ENCODE data around the gene FBXO24. TPM values are rescaled to one million over a fixed set of nuclear protein-coding genes. Genes with fewer than 3 reads are reported as not detected.
"Not testable (repeated sequence)": the region's sequence is repeated elsewhere in the genome, so short reads cannot be mapped to it uniquely, and the experiment has no call there.

FBXO24 gene, protein sequence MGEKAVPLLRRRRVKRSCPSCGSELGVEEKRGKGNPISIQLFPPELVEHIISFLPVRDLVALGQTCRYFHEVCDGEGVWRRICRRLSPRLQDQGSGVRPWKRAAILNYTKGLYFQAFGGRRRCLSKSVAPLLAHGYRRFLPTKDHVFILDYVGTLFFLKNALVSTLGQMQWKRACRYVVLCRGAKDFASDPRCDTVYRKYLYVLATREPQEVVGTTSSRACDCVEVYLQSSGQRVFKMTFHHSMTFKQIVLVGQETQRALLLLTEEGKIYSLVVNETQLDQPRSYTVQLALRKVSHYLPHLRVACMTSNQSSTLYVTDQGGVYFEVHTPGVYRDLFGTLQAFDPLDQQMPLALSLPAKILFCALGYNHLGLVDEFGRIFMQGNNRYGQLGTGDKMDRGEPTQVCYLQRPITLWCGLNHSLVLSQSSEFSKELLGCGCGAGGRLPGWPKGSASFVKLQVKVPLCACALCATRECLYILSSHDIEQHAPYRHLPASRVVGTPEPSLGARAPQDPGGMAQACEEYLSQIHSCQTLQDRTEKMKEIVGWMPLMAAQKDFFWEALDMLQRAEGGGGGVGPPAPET
- total RNA-seq (2021) (0.44 and 0.75 TPM in 2 replicates), Bru-seq, nascent RNA (percentile 22 among the genes with signal in this experiment), BruChase-seq, experiment 1, labeled RNA remaining after a 2-hour chase (percentile 22 among the genes with signal in this experiment), BruChase-seq, experiment 2, labeled RNA remaining after a 6-hour chase (percentile 27 among the genes with signal in this experiment)
- long read RNA-seq, partial matches to known transcripts, result 0 of 7 reads
- long read RNA-seq, other reads (novel, unspliced or antisense), result 7 of 7 reads

DNA sequence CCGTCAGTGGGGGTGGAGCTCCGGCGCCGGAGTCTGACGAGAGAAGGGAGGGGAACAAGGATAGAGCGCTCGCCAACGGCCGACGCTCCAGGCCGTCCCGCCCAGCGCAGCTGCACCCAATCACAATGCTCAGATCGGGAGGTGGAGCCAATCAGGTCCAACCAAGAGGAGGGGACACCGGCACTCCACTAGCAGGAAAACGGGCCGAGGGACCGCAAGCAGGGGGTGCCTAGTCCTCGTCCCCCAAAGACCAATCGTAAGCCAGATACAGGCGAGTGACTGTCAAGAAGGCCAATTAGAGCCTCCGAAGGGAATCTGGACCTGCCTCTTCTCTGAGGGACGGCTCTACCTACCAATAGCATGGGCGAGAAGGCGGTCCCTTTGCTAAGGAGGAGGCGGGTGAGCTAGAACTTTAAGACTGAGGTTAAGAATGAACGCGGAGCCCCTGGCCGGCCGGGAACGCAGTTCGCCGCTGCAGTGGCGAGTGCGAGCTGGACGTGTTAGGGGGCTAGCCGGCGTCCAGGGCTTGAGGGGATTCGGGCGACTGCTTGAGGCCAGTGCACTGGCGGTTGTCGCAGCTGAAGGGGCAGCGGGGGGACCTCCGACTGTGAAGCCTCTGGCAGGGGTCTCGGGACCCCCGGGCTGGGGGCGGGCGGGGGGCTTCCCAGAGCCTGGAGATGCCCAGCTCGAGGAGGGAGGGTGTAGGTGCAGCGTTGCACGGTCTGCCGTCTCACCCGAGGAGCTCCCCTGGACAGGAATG lies at the start of gene FBXO24:
FBXO24 (plus strand) TSS at position 63 of the 760 bp plus-strand sequence; CDS start at position 361, 298 bp downstream.
- Histone ChIP-seq H3K4me1 (ENCODE audit: insufficient read depth, low read length, poor library complexity, severe bottlenecking) (peaks cover 25% of the 10 kb centered on the region), H3K4me3 (ENCODE audit: low read depth, low read length, poor library complexity, severe bottlenecking) (peak within 1 kb of the TSS; percentile 93), H3K9me3 (ENCODE audit: low read depth, low read length, poor library complexity, severe bottlenecking) (no peaks in the 10 kb centered on the region), H3K27me3 (replicated peaks; ENCODE audit: insufficient read depth, low read depth, low read length, poor library complexity) (no peaks in the 10 kb centered on the region), H3K27ac (ENCODE audit: low read depth, low read length, poor library complexity, severe bottlenecking) (peak within 1 kb of the TSS; percentile 96), H3K36me3 (ENCODE audit: insufficient read depth, low read length, poor library complexity, severe bottlenecking) (peaks cover 12% of the 10 kb centered on the region)
- TF ChIP-seq EZH2 (IDR thresholded peaks at IDR 0.05; ENCODE audit: borderline replicate concordance, low read depth, low read length, poor library complexity, severe bottlenecking), result no peak
- TF ChIP-seq, protein P1, sequence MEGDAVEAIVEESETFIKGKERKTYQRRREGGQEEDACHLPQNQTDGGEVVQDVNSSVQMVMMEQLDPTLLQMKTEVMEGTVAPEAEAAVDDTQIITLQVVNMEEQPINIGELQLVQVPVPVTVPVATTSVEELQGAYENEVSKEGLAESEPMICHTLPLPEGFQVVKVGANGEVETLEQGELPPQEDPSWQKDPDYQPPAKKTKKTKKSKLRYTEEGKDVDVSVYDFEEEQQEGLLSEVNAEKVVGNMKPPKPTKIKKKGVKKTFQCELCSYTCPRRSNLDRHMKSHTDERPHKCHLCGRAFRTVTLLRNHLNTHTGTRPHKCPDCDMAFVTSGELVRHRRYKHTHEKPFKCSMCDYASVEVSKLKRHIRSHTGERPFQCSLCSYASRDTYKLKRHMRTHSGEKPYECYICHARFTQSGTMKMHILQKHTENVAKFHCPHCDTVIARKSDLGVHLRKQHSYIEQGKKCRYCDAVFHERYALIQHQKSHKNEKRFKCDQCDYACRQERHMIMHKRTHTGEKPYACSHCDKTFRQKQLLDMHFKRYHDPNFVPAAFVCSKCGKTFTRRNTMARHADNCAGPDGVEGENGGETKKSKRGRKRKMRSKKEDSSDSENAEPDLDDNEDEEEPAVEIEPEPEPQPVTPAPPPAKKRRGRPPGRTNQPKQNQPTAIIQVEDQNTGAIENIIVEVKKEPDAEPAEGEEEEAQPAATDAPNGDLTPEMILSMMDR (conservative IDR thresholded peaks at IDR 0.05; ENCODE audit: low read depth, low read length), result no peak
- peak; percentile 100 for DNase-seq (ENCODE audit: low spot score)
- CTCF ChIA-PET, result interaction anchor here (0.6 to 0.9 kb wide), 5 partner anchors 24 to 121 kb away, joined by 3 to 9 read pairs (median 5); partner anchors contain the start of gene POP7
- intact Hi-C loops (cut with micrococcal nuclease; ENCODE audit: unreplicated experiment), result loop anchor here (10.0 kb wide), 1 partner anchor 88 kb away; the partner anchor contains the start of gene GNB2
- POLR2A ChIA-PET (ENCODE audit: low non-redundant PET), result interaction anchor here (0.6 to 1.1 kb wide), 4 partner anchors 17 to 266 kb away, joined by 3 to 15 read pairs (median 3); partner anchors contain the start of gene SLC12A9
- no TSS peak for BruUV-seq (replicated peaks)

DNA sequence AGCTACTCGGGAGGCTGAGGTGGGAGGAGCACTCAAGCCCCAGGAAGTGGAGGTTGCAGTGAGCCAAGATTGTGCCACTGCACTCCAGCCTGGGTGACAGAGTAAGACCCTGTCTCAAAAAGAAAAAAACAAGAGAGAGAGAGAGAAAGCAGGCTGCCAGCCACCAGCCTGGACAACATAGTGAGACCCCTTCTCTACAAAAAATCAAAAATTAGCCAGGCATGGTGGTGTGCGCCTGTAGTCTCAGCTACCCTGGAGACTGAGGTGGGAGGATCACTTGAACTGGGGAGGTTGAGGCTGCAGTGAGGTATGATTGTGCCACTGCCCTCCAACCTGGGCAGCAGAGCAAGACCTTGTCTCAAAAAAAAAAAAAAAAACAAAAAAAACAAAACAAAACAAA lies 49.4 kb upstream of the FBXO24 start:
- intact Hi-C loops (cut with micrococcal nuclease; ENCODE audit: unreplicated experiment); BruUV-seq (replicated peaks); H3K4me1 ChIP-seq (ENCODE audit: insufficient read depth, low read length, poor library complexity, severe bottlenecking); H3K27ac ChIP-seq (ENCODE audit: low read depth, low read length, poor library complexity, severe bottlenecking); DNase-seq (ENCODE audit: low spot score); H3K27me3 ChIP-seq (replicated peaks; ENCODE audit: insufficient read depth, low read depth, low read length, poor library complexity); H3K4me3 ChIP-seq (ENCODE audit: low read depth, low read length, poor library complexity, severe bottlenecking); H3K36me3 ChIP-seq (ENCODE audit: insufficient read depth, low read length, poor library complexity, severe bottlenecking); H3K9me3 ChIP-seq (ENCODE audit: low read depth, low read length, poor library complexity, severe bottlenecking): not testable (repeated sequence)
- ChIA-PET POLR2A (ENCODE audit: low non-redundant PET) (interaction anchor here (0.7 kb wide), 1 partner anchor 47 kb away, joined by 9 read pairs; no protein-coding TSS in a partner anchor), CTCF (interaction anchor here (0.6 kb wide), 1 partner anchor 220 kb away, joined by 3 read pairs; no protein-coding TSS in a partner anchor)

DNA sequence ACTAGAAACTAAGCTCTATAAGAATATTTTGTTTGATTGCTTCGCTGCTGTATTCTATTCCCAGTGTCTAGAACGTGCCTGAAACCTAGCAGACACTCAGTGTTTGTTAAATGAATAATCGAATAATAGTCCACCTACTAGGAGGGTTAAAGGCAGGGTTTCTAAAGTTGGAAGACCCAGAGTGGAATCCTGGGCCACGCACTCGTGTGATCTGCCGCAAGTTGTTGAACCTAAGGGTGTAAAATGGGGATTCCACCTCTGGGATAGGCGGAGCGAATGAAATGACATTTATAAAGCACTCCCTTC lies 47.8 kb upstream of the FBXO24 start:
- TF ChIP-seq, protein P1 (conservative IDR thresholded peaks at IDR 0.05; ENCODE audit: low read depth, low read length), result no peak
- no peak for TF ChIP-seq EZH2 (IDR thresholded peaks at IDR 0.05; ENCODE audit: borderline replicate concordance, low read depth, low read length, poor library complexity, severe bottlenecking)
- Histone ChIP-seq H3K4me3 (ENCODE audit: low read depth, low read length, poor library complexity, severe bottlenecking) (peak overlapping the region; percentile 59), H3K9me3 (ENCODE audit: low read depth, low read length, poor library complexity, severe bottlenecking) (no peaks in the 10 kb centered on the region), H3K27me3 (replicated peaks; ENCODE audit: insufficient read depth, low read depth, low read length, poor library complexity) (no peaks in the 10 kb centered on the region), H3K4me1 (ENCODE audit: insufficient read depth, low read length, poor library complexity, severe bottlenecking) (peaks cover 3% of the 10 kb centered on the region), H3K27ac (ENCODE audit: low read depth, low read length, poor library complexity, severe bottlenecking) (peak overlapping the region; percentile 84), H3K36me3 (ENCODE audit: insufficient read depth, low read length, poor library complexity, severe bottlenecking) (no peaks in the 10 kb centered on the region)
- intact Hi-C loops (cut with micrococcal nuclease; ENCODE audit: unreplicated experiment), result loop anchor here (2.0 kb wide), 1 partner anchor 60 kb away; the partner anchor contains the start of gene TSC22D4
- no peak for DNase-seq (ENCODE audit: low spot score)
- CTCF ChIA-PET, result no interaction called here
- BruUV-seq (replicated peaks), result TSS peak; percentile 100
- POLR2A ChIA-PET (ENCODE audit: low non-redundant PET), result interaction anchor here (0.7 kb wide), 1 partner anchor 110 kb away, joined by 3 read pairs; the partner anchor contains the start of gene ZCWPW1
